Sigmoid colon (tissue), 4 donors: ENCODE data around the gene AGFG1.

Source experiments
- POLR2A ChIP-seq, 2 donors: fragments of 450-650 bp; IDR thresholded peaks; one replicate each; pipeline ENCODE4 v1.6.1; 2016; ENCODE audit warnings: antibody characterized with exemption in 2 of 2, mild to moderate bottlenecking in 2 of 2, moderate library complexity in 2 of 2
- POLR2AphosphoS5 ChIP-seq, 4 donors: sonication (generic); formaldehyde crosslinking; IDR thresholded peaks; one replicate each; pipeline ENCODE4 v1.6.1; 2017; ENCODE audit warnings: antibody characterized with exemption in 4 of 4
- TF ChIP-seq, protein P1 (sequence below), 4 experiments: fragments of 450-650 bp in 3 of 4; fragments of 200-600 bp in 1 of 4; IDR thresholded peaks; one replicate each; pipeline ENCODE4 v1.5.1; 2016 to 2019; ENCODE audit warnings: antibody characterized with exemption in 4 of 4, mild to moderate bottlenecking in 3 of 4, moderate library complexity in 2 of 4

DNA sequence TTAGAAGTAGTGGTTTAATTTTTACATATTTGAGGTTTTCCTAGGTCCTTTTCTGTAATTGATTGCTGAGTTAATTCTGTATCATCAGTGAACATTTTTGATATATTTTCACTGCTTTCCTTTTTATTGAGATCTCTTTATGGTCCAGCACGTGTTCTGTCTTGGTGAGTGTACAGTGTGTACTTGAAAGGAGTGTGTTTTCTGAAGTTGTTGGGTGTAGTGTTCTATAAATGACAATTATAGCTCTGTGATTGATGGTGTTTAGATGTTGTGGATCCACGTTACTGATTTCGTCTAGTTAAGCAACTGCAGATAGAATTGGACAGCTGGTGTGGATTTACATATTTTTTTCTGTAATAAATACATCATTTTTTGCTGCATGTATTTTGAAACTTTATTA is 32.7 kb downstream of the AGFG1 start:
- TF ChIP-seq, protein P1, sequence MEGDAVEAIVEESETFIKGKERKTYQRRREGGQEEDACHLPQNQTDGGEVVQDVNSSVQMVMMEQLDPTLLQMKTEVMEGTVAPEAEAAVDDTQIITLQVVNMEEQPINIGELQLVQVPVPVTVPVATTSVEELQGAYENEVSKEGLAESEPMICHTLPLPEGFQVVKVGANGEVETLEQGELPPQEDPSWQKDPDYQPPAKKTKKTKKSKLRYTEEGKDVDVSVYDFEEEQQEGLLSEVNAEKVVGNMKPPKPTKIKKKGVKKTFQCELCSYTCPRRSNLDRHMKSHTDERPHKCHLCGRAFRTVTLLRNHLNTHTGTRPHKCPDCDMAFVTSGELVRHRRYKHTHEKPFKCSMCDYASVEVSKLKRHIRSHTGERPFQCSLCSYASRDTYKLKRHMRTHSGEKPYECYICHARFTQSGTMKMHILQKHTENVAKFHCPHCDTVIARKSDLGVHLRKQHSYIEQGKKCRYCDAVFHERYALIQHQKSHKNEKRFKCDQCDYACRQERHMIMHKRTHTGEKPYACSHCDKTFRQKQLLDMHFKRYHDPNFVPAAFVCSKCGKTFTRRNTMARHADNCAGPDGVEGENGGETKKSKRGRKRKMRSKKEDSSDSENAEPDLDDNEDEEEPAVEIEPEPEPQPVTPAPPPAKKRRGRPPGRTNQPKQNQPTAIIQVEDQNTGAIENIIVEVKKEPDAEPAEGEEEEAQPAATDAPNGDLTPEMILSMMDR (IDR thresholded peaks at IDR 0.05): no peak
- TF ChIP-seq POLR2AphosphoS5 (IDR thresholded peaks at IDR 0.05) (no peak), POLR2A (IDR thresholded peaks at IDR 0.05) (no peak)
